Spinal cord (tissue), 10 donors: ENCODE data around the gene TMTC2. TPM values are rescaled to one million over a fixed set of nuclear protein-coding genes. Genes with fewer than 3 reads are reported as not detected.
A peak's percentile ranks its signal among the peaks of the same experiment; 100 is the strongest.

ENCODE experiments used
- DNase-seq, 6 donors: peaks; one replicate each; pipeline versions ENCODE4 v3.0.0 to v3.0.0-alpha.2; 2013 to 2015; ENCODE audit warnings: low spot score in 6 of 6, low read depth in 4 of 6
- H3K27ac ChIP-seq: one replicate; pipeline ENCODE4 v1.5.1; 2013; ENCODE audit warnings: low read depth, low read length, control low read depth
- H3K27me3 ChIP-seq: one replicate; pipeline ENCODE4 v1.6.1; 2013; ENCODE audit warnings: low read length; ENCODE audit not compliant: control insufficient read depth, insufficient read depth
- H3K36me3 ChIP-seq: one replicate; pipeline ENCODE4 v1.6.1; 2013; ENCODE audit warnings: low read length; ENCODE audit not compliant: control insufficient read depth, insufficient read depth
- H3K4me1 ChIP-seq: one replicate; pipeline ENCODE4 v1.6.1; 2013; ENCODE audit warnings: low read length; ENCODE audit not compliant: control insufficient read depth, insufficient read depth
- H3K4me3 ChIP-seq: one replicate; pipeline ENCODE4 v1.5.1; 2013; ENCODE audit warnings: low read depth, low read length, control low read depth
- H3K9me3 ChIP-seq: one replicate; pipeline ENCODE4 v1.6.1; 2013; ENCODE audit warnings: low read length; ENCODE audit not compliant: control insufficient read depth, insufficient read depth
- WGBS: methylation state at CpG from one replicate; pipeline ENCODE4 v1.1.5; 2013; ENCODE audit warnings: missing lambda C conversion rate; ENCODE audit not compliant: insufficient coverage; 5-methylcytosine and 5-hydroxymethylcytosine counted together
- polyA plus RNA-seq, 2 donors: library from polyadenylated mRNA; unstranded; fragments of 120-200 nt; gene quantifications; one replicate each; pipeline ENCODE4 v1.2.1, GENCODE V29; 2013; ENCODE audit not compliant: insufficient read length in 2 of 2
- total RNA-seq, 2 donors: library from RNA; depleted of rRNA in 1 of 2; stranded (reverse); fragments of 120-200 nt in 1 of 2; fragments of >200 nt in 1 of 2; gene quantifications; one replicate each; pipeline versions ENCODE4 v1.2.3 to v1.2.4, GENCODE V29; 2013 to 2014
- donor health status: healthy.

TMTC2 gene
- total and polyA plus RNA-seq, 4 donors = 21.1 to 37.1 (median 27.7) TPM

DNA sequence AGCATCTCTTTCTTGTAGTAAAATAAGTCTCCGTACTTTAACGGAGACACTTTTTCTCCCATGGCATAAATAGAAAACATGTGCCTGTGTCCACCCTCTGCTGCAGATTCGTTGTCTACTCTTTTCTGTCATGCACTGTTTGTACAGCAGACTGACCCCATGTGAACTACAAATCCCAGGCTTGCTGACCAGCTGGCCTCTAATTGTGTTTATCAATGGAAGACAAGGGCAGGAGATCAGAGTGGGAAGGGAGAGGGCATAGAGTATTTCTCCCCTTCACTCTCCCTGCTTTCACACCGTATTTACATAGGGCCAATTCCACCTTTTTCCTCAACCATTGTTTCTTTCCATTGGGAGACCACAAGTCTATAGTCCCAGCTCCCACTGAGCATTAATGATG, 31.0 kb upstream of the TMTC2 start:
- WGBS = 54% methylated on average over 3 of the region's 4 CpGs
- Histone ChIP-seq H3K27ac (no peak overlapping the region), H3K4me1 (no peaks in the 10 kb centered on the region), H3K4me3 (no peak overlapping the region), H3K36me3 (no peaks in the 10 kb centered on the region), H3K27me3 (no peaks in the 10 kb centered on the region), H3K9me3 (no peaks in the 10 kb centered on the region)
- no peak for DNase-seq

- WGBS = 93% methylated on average over 27 of the region's 28 CpGs
- H3K27ac ChIP-seq = no peak overlapping the region
- DNase-seq = no peak
- no peak overlapping the region for H3K4me3 ChIP-seq
- H3K36me3 ChIP-seq = no peaks in the 10 kb centered on the region
- H3K4me1 ChIP-seq = peaks cover 4% of the 10 kb centered on the region
- no peaks in the 10 kb centered on the region for H3K9me3 ChIP-seq
- no peaks in the 10 kb centered on the region for H3K27me3 ChIP-seq
Observed at GRCh38 chr12:82659343-82660207, 27.1 kb upstream of the TMTC2 start.

GRCh38 chr12:82660541-82661325, 26.0 kb upstream of the TMTC2 start:
- Histone ChIP-seq H3K27ac (no peak overlapping the region), H3K4me3 (no peak overlapping the region), H3K9me3 (no peaks in the 10 kb centered on the region), H3K36me3 (no peaks in the 10 kb centered on the region), H3K4me1 (peaks cover 4% of the 10 kb centered on the region), H3K27me3 (no peaks in the 10 kb centered on the region)
- DNase-seq = no peak
- WGBS = 83% methylated on average over 1 of the region's 3 CpGs

GRCh38 chr12:82663893-82664292, 22.8 kb upstream of the TMTC2 start:
- Histone ChIP-seq H3K9me3 (no peaks in the 10 kb centered on the region), H3K27me3 (no peaks in the 10 kb centered on the region), H3K36me3 (no peaks in the 10 kb centered on the region), H3K4me3 (no peak overlapping the region), H3K27ac (no peak overlapping the region), H3K4me1 (peaks cover 4% of the 10 kb centered on the region)
- WGBS = 25% methylated on average over 3 of the region's 7 CpGs
- peak in 5 of 6 donors; percentile 17 to 68 (median 37) for DNase-seq

DNA sequence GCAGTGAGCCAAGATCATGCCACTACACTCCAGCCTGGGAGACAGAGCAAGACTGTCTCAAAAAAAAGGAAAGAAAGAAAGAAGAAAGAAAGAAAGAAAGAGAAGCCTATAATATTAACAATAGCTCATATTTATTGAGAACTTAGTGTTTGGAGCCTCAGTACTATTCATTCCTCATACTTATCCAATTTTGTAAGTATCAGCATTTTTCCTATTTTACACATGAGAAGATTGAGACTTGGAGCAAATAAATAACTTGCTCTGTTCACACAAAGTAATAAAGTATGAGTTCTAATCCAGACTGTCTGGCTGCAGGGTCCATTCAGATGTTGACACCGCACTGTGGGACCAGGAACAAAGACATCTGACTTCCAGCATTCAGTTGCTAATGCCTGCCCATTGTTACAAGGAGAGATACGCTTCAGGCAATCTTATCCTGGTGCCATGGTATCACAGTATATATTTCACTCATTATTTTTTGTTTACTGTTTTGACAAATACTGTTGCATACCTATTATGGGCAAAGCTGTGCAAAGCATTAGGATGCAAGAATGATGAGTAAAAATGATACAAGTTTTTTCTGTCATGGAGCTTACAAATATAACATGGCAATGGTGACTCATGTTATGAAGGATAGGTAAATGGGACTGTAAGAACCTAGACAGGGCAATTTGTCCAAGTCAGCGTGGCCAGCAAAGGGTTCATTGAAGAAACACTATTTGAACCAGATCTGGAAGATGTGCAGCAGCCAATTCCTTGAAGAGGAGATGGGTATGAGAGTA, 21.4 kb upstream of the TMTC2 start:
- peaks cover 4% of the 10 kb centered on the region for H3K4me1 ChIP-seq
- no peaks in the 10 kb centered on the region for H3K9me3 ChIP-seq
- no peaks in the 10 kb centered on the region for H3K27me3 ChIP-seq
- H3K27ac ChIP-seq = no peak overlapping the region
- no peaks in the 10 kb centered on the region for H3K36me3 ChIP-seq
- 72% methylated on average over 2 of the region's 3 CpGs for WGBS
- no peak overlapping the region for H3K4me3 ChIP-seq
- no peak for DNase-seq

DNA sequence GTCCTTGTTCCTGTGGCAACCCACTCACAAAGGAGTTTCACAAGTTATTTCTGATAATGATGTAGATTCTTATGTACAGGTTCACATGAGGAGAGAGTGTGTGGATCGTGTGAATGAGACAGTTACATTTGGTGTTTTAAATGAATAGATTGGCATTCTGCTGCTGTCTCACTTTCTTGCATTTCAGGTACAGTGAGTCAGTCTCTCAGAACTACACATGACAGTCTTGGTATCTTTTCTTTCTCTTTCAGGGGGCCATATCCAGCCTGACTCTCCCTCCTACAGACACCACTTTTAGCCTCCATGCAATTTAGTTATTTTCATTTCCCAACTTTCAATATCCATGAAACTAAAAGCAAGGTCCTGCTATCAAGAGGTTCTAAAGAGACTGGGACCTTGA, 19.9 kb upstream of the TMTC2 start:
- H3K27me3 ChIP-seq = no peaks in the 10 kb centered on the region
- WGBS = no CpG with 5 or more reads among the region's 1 CpG
- no peaks in the 10 kb centered on the region for H3K36me3 ChIP-seq
- no peaks in the 10 kb centered on the region for H3K9me3 ChIP-seq
- H3K27ac ChIP-seq = no peak overlapping the region
- no peak overlapping the region for H3K4me3 ChIP-seq
- peaks cover 4% of the 10 kb centered on the region for H3K4me1 ChIP-seq
- no peak for DNase-seq

DNA sequence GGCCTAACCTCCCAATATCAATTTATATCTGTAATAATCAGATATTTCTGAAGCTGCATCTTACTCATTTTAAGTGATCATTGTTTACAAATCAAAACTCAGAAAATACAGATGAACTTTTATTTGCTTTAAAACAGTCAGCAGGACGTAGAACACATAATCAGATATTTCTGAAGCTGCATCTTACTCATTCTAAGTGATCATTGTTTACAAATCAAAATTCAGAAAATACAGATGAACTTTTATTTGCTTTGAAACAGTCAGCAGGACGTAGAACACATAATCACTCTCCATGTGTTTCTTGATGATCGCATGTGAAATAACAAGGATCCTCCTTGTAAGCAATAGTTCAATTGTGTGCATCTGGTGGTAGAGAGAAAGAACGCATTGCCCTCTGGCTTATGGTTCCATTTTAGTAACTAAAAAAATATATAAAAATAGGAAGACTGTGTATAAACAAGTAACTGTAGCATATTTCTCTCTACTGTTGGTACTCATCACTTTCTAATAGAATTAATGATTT, 15.0 kb upstream of the TMTC2 start:
- no peak for DNase-seq
- no CpG with 5 or more reads among the region's 4 CpGs for WGBS
- H3K36me3 ChIP-seq = no peaks in the 10 kb centered on the region
- H3K4me1 ChIP-seq = no peaks in the 10 kb centered on the region
- H3K4me3 ChIP-seq = no peak overlapping the region
- no peaks in the 10 kb centered on the region for H3K27me3 ChIP-seq
- no peak overlapping the region for H3K27ac ChIP-seq
- no peaks in the 10 kb centered on the region for H3K9me3 ChIP-seq

DNA sequence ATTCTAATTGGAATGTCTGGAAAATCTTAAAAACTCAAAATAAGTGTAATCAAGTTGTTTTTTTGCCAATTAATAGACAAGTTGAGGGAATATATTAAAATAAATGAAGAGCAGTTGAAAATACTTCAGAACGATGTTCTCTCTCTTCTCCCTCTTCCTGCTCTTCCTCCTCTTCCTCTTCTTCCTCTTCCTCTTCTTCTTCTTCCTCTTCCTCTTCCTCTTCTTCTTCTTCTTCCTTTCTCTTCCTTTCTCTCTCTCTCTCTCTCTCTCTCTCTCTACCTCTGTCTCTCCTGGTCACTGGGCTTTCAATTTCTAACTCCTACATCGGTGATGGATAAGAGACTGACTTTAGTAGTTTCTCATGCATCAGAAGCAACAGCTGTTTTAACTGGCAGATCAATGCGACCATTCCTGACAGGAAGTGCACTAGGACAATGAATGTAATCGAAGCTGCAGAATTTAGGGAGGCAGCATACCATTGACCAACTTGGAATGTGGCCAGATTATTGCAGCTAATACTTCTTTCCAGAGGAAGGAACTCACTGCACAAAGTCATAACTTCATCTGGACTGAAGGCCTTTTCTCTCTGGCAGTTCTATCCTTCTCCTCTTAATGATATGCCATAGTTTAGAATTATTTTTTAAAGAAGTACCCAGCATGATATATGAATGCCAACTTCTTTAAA, 13.8 kb upstream of the TMTC2 start:
- Histone ChIP-seq H3K27ac (no peak overlapping the region), H3K27me3 (no peaks in the 10 kb centered on the region), H3K9me3 (no peaks in the 10 kb centered on the region), H3K4me3 (no peak overlapping the region), H3K4me1 (no peaks in the 10 kb centered on the region), H3K36me3 (no peaks in the 10 kb centered on the region)
- no peak for DNase-seq
- WGBS = 40% methylated on average over 2 of the region's 4 CpGs

DNA sequence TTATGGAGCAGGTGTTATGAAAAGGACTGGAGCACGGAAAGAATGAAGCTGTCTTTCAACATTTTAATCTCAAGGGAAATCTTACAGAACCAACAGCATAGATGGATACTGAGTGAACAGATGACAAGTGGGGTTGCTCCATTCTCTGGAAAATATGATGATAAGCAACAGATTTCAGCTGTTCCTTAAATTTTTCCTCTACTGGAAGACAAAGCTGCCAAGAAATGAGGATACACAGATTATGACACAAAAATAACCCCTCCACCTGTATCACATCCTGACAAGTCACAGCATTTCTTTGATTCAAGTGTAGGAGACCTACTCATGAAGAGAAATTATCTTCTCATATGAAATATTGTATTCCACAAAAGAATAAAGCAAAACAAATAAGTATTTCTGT, 13.0 kb upstream of the TMTC2 start:
- no CpG with 5 or more reads among the region's 1 CpG for whole genome bisulfite sequencing
- Histone ChIP-seq H3K4me1 (no peaks in the 10 kb centered on the region), H3K9me3 (no peaks in the 10 kb centered on the region), H3K36me3 (no peaks in the 10 kb centered on the region), H3K27me3 (no peaks in the 10 kb centered on the region), H3K27ac (no peak overlapping the region), H3K4me3 (no peak overlapping the region)
- no peak for DNase-seq
